Parathyroid adenoma (tissue), 2 donors: ENCODE measurements around the gene RBM15B.

Experiments used
- H2AFZ ChIP-seq: fragments of 300-600 bp; sonication (generic); one replicate; pipeline ENCODE4 v1.7.0; 2017; ENCODE audit warnings: antibody characterized with exemption, mild to moderate bottlenecking
- H3K27ac ChIP-seq: fragments of 300-600 bp; sonication (generic); one replicate; pipeline ENCODE4 v1.7.0; 2017
- H3K27me3 ChIP-seq: fragments of 300-600 bp; sonication (generic); one replicate; pipeline ENCODE4 v1.7.0; 2017; ENCODE audit warnings: low read length; ENCODE audit not compliant: control insufficient read depth, insufficient read depth
- H3K36me3 ChIP-seq: fragments of 300-600 bp; sonication (generic); one replicate; pipeline ENCODE4 v1.7.0; 2017; ENCODE audit warnings: low read length; ENCODE audit not compliant: control insufficient read depth, insufficient read depth
- H3K4me1 ChIP-seq: fragments of 300-600 bp; sonication (generic); one replicate; pipeline ENCODE4 v1.7.0; 2017; ENCODE audit warnings: control low read depth
- H3K4me2 ChIP-seq: fragments of 300-600 bp; sonication (generic); one replicate; pipeline ENCODE4 v1.7.0; 2017; ENCODE audit warnings: low read length
- H3K4me3 ChIP-seq: fragments of 300-600 bp; sonication (generic); one replicate; pipeline ENCODE4 v1.7.0; 2017; ENCODE audit warnings: low read depth, low read length
- H3K79me2 ChIP-seq: fragments of 300-600 bp; sonication (generic); one replicate; pipeline ENCODE4 v1.7.0; 2017; ENCODE audit warnings: control low read depth
- H3K9ac ChIP-seq: fragments of 300-600 bp; sonication (generic); one replicate; pipeline ENCODE4 v1.7.0; 2017; ENCODE audit warnings: mild to moderate bottlenecking
- H3K9me3 ChIP-seq: fragments of 300-600 bp; sonication (generic); one replicate; pipeline ENCODE4 v1.7.0; 2017; ENCODE audit warnings: low read length; ENCODE audit not compliant: control insufficient read depth
- TF ChIP-seq, protein P1 (sequence below): fragments of 300-600 bp; sonication (generic); IDR thresholded peaks from one replicate; pipeline ENCODE4 v1.7.0; 2017; ENCODE audit warnings: antibody characterized with exemption, mild to moderate bottlenecking
- donor health status: primary hyperparathyroidism.

Gene RBM15B

GRCh38 chr3:51391566-51392354 lies 675 bp downstream of the RBM15B start:
- H3K79me2 ChIP-seq: peaks cover 18% of the 10 kb centered on the region
- H3K4me1 ChIP-seq: peaks cover 21% of the 10 kb centered on the region
- H2AFZ ChIP-seq: peak overlapping the region; percentile 68
- peak overlapping the region; percentile 69 for H3K4me3 ChIP-seq
- H3K4me2 ChIP-seq: peak overlapping the region; percentile 74
- H3K9ac ChIP-seq: no peak overlapping the region
- no peaks in the 10 kb centered on the region for H3K27me3 ChIP-seq
- H3K9me3 ChIP-seq: no peaks in the 10 kb centered on the region
- peak overlapping the region; percentile 62 for H3K27ac ChIP-seq
- TF ChIP-seq, protein P1, sequence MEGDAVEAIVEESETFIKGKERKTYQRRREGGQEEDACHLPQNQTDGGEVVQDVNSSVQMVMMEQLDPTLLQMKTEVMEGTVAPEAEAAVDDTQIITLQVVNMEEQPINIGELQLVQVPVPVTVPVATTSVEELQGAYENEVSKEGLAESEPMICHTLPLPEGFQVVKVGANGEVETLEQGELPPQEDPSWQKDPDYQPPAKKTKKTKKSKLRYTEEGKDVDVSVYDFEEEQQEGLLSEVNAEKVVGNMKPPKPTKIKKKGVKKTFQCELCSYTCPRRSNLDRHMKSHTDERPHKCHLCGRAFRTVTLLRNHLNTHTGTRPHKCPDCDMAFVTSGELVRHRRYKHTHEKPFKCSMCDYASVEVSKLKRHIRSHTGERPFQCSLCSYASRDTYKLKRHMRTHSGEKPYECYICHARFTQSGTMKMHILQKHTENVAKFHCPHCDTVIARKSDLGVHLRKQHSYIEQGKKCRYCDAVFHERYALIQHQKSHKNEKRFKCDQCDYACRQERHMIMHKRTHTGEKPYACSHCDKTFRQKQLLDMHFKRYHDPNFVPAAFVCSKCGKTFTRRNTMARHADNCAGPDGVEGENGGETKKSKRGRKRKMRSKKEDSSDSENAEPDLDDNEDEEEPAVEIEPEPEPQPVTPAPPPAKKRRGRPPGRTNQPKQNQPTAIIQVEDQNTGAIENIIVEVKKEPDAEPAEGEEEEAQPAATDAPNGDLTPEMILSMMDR: no peak
- H3K36me3 ChIP-seq: no peaks in the 10 kb centered on the region

DNA sequence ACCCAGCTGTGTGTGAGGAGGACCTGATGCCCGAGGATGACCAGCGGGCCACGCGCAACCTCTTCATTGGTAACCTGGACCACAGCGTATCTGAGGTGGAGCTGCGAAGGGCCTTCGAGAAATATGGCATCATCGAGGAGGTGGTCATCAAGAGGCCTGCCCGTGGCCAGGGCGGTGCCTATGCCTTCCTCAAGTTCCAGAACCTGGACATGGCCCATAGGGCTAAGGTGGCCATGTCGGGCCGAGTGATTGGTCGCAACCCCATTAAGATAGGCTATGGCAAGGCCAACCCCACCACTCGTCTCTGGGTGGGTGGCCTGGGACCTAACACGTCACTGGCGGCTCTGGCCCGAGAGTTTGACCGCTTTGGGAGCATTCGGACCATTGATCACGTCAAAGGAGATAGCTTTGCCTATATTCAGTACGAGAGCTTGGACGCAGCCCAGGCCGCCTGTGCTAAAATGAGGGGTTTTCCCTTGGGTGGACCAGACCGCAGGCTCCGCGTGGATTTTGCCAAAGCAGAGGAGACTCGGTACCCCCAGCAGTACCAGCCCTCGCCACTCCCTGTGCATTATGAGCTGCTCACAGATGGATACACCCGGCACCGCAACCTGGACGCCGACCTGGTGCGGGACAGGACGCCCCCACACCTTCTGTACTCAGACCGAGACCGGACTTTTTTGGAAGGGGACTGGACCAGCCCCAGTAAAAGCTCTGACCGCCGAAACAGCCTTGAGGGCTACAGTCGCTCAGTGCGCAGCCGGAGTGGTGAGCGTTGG lies 1.5 kb downstream of the RBM15B start:
- H3K4me1 ChIP-seq: peaks cover 21% of the 10 kb centered on the region
- H3K4me3 ChIP-seq: peak overlapping the region; percentile 69
- H3K9me3 ChIP-seq: no peaks in the 10 kb centered on the region
- TF ChIP-seq, protein P1: no peak
- no peaks in the 10 kb centered on the region for H3K36me3 ChIP-seq
- H3K79me2 ChIP-seq: peaks cover 18% of the 10 kb centered on the region
- H2AFZ ChIP-seq: no peak overlapping the region
- peak overlapping the region; percentile 74 for H3K4me2 ChIP-seq
- no peaks in the 10 kb centered on the region for H3K27me3 ChIP-seq
- H3K27ac ChIP-seq: peak overlapping the region; percentile 62
- H3K9ac ChIP-seq: no peak overlapping the region

GRCh38 chr3:51393134-51393495 lies 2.0 kb downstream of the RBM15B start:
- no peak overlapping the region for H3K4me3 ChIP-seq
- no peaks in the 10 kb centered on the region for H3K27me3 ChIP-seq
- no peak overlapping the region for H2AFZ ChIP-seq
- peaks cover 18% of the 10 kb centered on the region for H3K79me2 ChIP-seq
- H3K4me2 ChIP-seq: no peak overlapping the region
- H3K9me3 ChIP-seq: no peaks in the 10 kb centered on the region
- H3K4me1 ChIP-seq: peaks cover 15% of the 10 kb centered on the region
- no peak overlapping the region for H3K9ac ChIP-seq
- no peaks in the 10 kb centered on the region for H3K36me3 ChIP-seq
- H3K27ac ChIP-seq: no peak overlapping the region
- TF ChIP-seq, protein P1: no peak

DNA sequence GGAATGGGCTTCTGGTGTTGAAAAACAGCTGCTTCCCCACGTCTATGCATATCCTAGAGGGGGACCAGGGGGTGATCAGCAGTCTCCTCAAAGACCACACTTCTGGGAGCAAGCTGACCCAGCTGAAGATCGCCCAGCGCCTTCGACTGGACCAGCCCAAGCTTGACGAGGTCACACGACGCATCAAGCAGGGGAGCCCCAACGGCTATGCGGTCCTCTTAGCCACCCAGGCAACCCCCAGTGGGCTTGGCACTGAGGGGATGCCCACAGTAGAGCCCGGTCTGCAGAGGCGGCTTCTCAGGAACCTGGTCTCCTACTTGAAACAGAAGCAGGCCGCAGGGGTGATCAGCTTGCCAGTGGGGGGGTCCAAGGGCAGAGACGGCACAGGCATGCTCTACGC lies 2.5 kb downstream of the RBM15B start:
- H3K36me3 ChIP-seq: no peaks in the 10 kb centered on the region
- H3K27ac ChIP-seq: no peak overlapping the region
- H3K79me2 ChIP-seq: peaks cover 18% of the 10 kb centered on the region
- H3K9me3 ChIP-seq: no peaks in the 10 kb centered on the region
- TF ChIP-seq, protein P1: no peak
- no peak overlapping the region for H3K9ac ChIP-seq
- H3K4me2 ChIP-seq: no peak overlapping the region
- H2AFZ ChIP-seq: no peak overlapping the region
- no peak overlapping the region for H3K4me3 ChIP-seq
- no peaks in the 10 kb centered on the region for H3K27me3 ChIP-seq
- peaks cover 11% of the 10 kb centered on the region for H3K4me1 ChIP-seq
